ENCODE data around the gene SLC9A9. TPM values are rescaled to one million over a fixed set of nuclear protein-coding genes. Genes with fewer than 3 reads are reported as not detected.
A peak's percentile ranks its signal among the peaks of the same experiment; 100 is the strongest.
"Not testable (repeated sequence)": the region's sequence is repeated elsewhere in the genome, so short reads cannot be mapped to it uniquely, and the experiment has no call there.

SLC9A9 gene
- total RNA-seq, 1 experiment from 2014 or later = 0.20 TPM

DNA sequence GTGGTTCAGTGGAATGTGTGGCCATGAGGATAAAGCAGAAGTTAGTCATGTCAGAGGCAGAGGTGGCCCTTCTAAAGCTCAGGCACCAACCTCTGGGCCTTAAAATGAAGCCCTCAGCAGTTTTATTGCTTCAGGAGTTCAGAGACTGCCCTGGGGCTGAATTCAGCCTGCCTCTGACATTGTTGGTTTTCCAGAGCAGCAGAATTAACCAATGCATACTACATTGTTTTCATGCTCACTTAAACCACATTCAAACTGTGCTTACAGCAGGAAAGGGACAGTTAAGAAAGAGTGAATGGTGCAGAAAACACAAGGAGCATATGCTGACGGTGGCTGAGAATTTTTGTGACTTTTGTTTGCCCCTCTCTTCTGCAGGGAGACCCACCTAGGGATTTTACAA lies 408.5 kb downstream of the SLC9A9 start:
- DNase-seq = no peak
- Histone ChIP-seq H3K36me3 (no peaks in the 10 kb centered on the region), H3K9me3 (no peaks in the 10 kb centered on the region), H3K4me3 (no peak overlapping the region), H3K27me3 (no peaks in the 10 kb centered on the region)

DNA sequence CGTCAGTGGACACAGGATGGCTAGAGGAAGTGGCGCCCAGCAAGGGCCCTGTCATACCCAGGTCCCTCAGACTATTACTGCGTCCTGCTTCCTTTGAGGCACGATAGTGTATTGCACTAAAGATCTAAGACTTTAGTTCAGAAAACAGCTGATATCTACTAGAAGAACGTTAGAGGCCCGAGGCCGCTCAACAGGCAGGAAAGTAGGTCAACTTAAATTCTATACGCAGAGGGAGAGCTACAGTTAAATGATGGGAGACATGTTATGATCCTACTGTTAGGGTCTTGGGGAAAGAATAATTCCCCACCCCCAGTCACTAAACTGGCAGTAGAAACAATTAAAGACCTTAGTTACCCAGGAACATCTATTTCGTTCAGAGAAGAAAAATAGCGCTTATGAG lies 410.9 kb downstream of the SLC9A9 start:
- H3K9me3 ChIP-seq = no peaks in the 10 kb centered on the region
- H3K27me3 ChIP-seq = no peaks in the 10 kb centered on the region
- no peak for DNase-seq
- H3K4me3 ChIP-seq = no peak overlapping the region
- no peaks in the 10 kb centered on the region for H3K36me3 ChIP-seq

DNA sequence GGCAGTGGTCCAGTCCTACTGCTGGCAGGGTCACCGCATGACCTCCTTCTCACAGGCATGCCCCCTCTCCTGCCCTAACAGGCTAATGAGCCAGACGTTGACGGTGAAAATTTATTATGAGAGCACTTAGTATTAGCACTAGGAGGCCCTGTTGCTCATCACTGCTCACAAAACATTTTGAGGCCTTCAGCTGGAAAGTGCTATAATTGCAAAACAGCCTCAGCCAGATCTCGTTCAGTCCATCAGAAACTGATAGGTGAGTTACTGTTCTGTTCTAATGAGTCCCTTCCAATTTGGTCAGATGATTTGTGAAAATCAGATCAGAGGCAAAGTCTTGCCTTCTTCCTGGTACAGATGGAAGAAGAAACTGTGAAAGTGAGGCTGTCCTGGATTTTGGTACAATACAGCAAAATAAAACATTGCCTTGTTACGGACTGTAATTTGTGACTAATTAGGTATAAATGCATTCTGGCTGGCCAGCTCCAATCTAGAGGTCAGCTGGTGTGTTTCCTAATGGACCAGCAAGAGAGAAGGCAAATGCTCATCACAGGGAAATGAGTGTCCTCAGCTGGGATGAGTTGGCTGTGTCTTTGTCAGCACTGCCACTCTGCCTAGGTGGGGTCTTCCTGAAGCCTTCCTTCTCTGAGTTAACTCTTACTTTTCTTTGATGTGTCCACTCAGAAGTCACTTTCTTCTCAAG lies 411.9 kb downstream of the SLC9A9 start:
- no peak overlapping the region for H3K4me3 ChIP-seq
- no peaks in the 10 kb centered on the region for H3K27me3 ChIP-seq
- no peaks in the 10 kb centered on the region for H3K36me3 ChIP-seq
- no peak for DNase-seq
- H3K9me3 ChIP-seq = no peaks in the 10 kb centered on the region

- H3K36me3 ChIP-seq = no peaks in the 10 kb centered on the region
- no peaks in the 10 kb centered on the region for H3K9me3 ChIP-seq
- H3K4me3 ChIP-seq = no peak overlapping the region
- DNase-seq = no peak
- H3K27me3 ChIP-seq = no peaks in the 10 kb centered on the region
Measured at GRCh38 chr3:143433787-143434378, 414.4 kb downstream of the SLC9A9 start.

DNA sequence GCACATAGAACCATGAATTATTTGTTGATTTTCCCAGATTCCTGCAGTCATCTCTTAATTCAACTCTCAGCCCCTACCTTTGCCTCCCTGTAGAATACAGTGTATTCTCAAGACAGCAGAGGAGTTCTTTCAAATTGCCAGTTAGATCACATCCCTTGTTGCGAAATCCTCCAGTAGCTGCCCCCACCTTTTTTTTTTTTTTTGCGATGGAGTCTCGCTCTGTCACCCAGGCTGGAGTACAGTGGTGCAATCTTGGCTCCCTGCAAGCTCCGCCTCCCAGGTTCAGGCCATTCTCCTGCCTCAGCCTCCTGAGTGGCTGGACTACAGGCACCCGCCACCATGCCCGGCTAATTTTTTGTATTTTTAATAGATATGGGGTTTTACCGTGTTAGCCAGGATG lies 417.0 kb downstream of the SLC9A9 start:
- DNase-seq, H3K9me3 ChIP-seq, H3K4me3 ChIP-seq, H3K36me3 ChIP-seq, H3K27me3 ChIP-seq: not testable (repeated sequence)

DNA sequence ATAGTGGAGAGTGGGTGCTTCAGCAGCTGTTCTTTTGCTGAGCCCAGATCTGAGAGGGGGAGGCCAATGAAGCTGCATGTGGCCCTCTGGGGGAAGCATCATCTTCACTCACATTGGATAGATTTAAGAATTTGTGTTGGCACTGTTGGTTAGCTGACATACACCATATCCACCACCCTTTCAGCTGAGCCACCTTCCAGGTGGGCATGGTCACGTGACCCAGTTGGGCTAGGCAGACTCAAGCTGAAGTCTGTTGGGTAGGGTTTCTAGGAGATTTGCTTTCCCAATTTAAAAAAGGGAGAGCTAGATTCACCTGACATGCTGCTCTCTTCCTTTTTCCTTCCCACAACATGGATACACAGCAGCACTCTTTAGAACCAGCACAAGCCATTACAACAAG lies 417.7 kb downstream of the SLC9A9 start:
- H3K27me3 ChIP-seq = no peaks in the 10 kb centered on the region

GRCh38 chr3:143429628-143430514 lies 418.4 kb downstream of the SLC9A9 start:
- Histone ChIP-seq H3K9me3 (peaks cover 5% of the 10 kb centered on the region), H3K36me3 (no peaks in the 10 kb centered on the region), H3K4me3 (no peak overlapping the region), H3K27me3 (no peaks in the 10 kb centered on the region)
- peak; percentile 45 for DNase-seq

More for the DNA sequence above, 417.7 kb downstream of the SLC9A9 start:
- H3K36me3 ChIP-seq = no peaks in the 10 kb centered on the region
- DNase-seq = no peak
- no peak overlapping the region for H3K4me3 ChIP-seq
- peaks cover under 1% of the 10 kb centered on the region for H3K9me3 ChIP-seq

DNA sequence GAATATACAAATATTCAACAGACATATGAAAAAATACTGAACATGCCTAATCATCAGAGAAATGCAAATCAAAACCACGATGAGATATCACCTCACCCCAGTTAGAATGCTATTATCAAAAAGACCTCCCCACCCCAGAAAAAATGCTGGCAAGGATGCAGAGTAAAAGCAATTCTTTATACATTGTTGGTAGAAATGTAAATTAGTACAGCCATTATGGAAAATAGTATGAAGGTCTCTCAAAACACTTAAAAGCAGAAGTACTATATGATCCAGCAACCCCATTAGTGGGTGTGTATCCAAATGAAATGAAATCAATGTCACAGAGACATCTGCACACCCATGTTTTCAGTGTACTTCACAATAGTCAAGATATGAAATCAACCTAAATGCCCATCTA lies 420.0 kb downstream of the SLC9A9 start:
- no peak overlapping the region for H3K4me3 ChIP-seq
- H3K36me3 ChIP-seq = no peaks in the 10 kb centered on the region
- no peak for DNase-seq
- peaks cover 9% of the 10 kb centered on the region for H3K9me3 ChIP-seq
- H3K27me3 ChIP-seq = no peaks in the 10 kb centered on the region

DNA sequence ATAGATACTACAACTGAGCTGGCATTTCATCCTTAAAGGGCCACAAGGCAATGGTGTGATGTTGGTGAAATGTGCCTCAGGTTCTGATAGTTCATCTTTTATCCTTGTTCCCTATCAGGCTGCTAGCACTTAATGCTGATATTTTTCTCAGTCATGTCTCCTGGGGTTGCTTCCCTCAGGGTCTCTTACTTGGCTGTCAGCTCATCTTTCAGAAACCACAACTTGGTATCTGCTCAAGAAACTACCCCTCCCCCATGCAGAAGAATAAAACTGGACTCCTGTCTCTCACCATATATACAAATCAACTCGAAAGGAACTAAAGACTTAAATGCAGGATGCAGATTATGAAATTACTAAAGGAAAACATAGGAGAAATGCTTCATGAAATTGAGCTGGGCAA lies 420.6 kb downstream of the SLC9A9 start:
- no peaks in the 10 kb centered on the region for H3K27me3 ChIP-seq
- H3K4me3 ChIP-seq = no peak overlapping the region
- peaks cover 9% of the 10 kb centered on the region for H3K9me3 ChIP-seq
- no peak for DNase-seq
- no peaks in the 10 kb centered on the region for H3K36me3 ChIP-seq

DNA sequence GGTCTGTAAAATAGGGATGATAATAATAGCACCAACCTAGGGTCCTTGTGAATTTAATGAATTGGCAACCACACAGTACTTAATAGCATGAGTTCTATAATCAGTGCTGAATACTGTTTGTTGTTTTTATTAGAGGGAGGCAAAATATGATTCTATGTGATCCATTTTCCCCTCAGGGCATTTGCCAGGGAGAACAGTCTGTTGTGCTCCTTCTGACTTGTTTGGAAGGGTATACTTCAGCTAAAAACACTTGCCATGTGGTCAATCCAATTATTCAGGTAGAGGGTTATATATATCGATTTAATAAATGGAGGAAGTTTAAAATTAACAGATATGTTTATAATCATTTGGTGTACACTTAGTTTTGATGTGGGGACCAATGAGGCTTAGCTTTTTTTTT lies 423.4 kb downstream of the SLC9A9 start:
- no peaks in the 10 kb centered on the region for H3K36me3 ChIP-seq
- H3K9me3 ChIP-seq = peaks cover 9% of the 10 kb centered on the region
- no peaks in the 10 kb centered on the region for H3K27me3 ChIP-seq
- no peak for DNase-seq
- no peak overlapping the region for H3K4me3 ChIP-seq

DNA sequence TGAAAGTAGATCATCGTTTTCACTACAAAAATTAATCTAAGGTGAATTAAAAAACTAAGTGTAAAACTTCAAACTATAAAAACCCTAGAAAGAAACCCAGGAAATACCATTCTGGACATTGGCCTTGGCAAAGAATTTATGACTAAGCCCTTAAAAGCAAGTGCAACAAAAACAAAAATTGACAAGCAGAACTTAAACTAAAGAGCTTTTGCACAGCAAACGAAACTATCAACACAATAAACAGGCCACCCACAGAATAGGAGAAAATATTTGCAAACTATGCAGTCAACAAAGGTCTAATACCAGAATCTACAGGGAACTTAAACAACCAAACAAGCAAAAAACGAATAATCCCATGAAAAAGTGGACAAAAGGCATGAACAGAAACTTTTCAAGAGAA lies 426.7 kb downstream of the SLC9A9 start:
- H3K36me3 ChIP-seq = no peaks in the 10 kb centered on the region
- no peak for DNase-seq
- H3K4me3 ChIP-seq = no peak overlapping the region
- peaks cover 10% of the 10 kb centered on the region for H3K9me3 ChIP-seq
- H3K27me3 ChIP-seq = no peaks in the 10 kb centered on the region

- no peak for DNase-seq
- Histone ChIP-seq H3K27me3 (no peaks in the 10 kb centered on the region), H3K4me3 (no peak overlapping the region), H3K9me3 (peaks cover 4% of the 10 kb centered on the region; the same call in 1 of the 2 replicates), H3K36me3 (no peaks in the 10 kb centered on the region)
Measured at GRCh38 chr3:143419611-143420010, 428.7 kb downstream of the SLC9A9 start.

- no peaks in the 10 kb centered on the region for H3K36me3 ChIP-seq
- H3K4me3 ChIP-seq = no peak overlapping the region
- DNase-seq = no peak
- no peaks in the 10 kb centered on the region for H3K27me3 ChIP-seq
- H3K9me3 ChIP-seq = peaks cover 2% of the 10 kb centered on the region; the same call in 1 of the 2 replicates
Measured at GRCh38 chr3:143418391-143418790, 429.9 kb downstream of the SLC9A9 start.

DNA sequence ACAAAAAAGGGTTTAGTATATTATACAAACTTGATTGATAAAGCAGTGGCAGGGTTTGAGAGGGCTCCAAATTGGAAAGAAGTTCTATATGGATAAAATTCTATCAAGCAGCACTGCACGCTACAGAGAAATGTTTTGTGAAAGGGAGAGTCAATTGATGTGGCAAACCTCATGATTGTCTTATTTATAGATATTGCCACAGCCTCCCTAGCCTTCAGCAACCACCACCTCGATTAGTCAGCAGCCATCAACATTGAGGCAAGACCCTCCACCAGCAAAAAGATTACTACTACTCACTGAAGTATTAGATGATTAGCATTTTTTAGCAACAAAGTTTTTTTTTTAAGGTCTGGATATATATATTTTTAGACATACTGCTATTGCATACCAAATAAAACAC lies 432.0 kb downstream of the SLC9A9 start:
- Histone ChIP-seq H3K9me3 (peaks cover 2% of the 10 kb centered on the region; the same call in 1 of the 2 replicates), H3K4me3 (no peak overlapping the region), H3K27me3 (no peaks in the 10 kb centered on the region), H3K36me3 (no peaks in the 10 kb centered on the region)
- DNase-seq = no peak

DNA sequence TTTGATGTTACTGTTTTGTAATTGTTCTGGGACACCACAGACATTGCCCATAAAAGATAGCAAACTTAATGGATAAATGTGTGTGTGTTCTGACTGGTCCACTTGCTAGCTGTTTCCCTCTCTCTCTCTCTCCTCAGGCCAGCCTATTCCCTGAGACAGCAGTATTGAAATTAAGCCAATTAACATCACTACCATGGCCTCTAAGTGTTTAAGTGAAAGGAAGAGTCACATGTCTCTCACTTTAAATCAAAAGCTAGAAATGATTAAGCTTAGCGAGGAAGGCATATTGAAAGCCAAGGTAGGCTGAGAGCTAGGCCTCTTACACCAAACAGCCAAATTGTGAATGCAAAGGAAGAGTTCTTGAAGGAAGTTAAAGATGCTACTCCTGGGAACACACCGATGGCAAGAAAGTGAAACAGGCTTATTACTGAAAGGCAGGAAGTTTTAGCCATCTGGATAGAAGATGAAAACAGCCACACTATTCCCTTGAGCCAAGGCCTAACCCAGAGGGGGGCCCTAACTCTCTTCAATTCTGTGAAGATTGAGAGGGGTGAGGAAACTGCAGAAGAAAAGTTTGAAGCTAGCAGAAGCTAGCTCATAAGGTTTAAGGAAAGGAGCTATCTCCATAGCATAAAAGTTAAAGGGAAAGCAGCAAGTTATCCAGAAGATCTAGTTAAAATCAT lies 433.6 kb downstream of the SLC9A9 start:
- no peak overlapping the region for H3K4me3 ChIP-seq
- DNase-seq = no peak
- H3K27me3 ChIP-seq = no peaks in the 10 kb centered on the region
- H3K36me3 ChIP-seq = no peaks in the 10 kb centered on the region
- H3K9me3 ChIP-seq = peaks cover 2% of the 10 kb centered on the region; the same call in 1 of the 2 replicates

DNA sequence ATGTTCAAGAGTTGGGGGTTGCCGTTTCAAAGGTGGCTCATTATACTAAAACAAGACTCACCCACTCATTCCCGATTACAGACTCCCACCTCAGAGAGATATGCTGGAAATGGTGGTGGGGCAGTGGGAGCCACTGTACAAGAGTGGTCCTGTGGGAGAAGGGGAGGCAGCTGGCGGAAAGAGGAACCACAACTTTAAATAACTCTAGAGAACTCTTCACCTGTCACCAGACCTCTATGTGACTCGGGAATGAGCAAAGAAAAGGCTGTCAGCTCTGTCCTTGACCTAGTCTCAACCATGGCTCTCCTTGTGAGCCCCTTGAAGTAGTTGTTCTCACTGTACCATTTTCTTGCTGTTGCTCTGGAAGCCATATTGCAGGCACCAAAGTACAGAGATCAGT lies 434.9 kb downstream of the SLC9A9 start:
- Histone ChIP-seq H3K4me3 (no peak overlapping the region), H3K27me3 (no peaks in the 10 kb centered on the region), H3K9me3 (peaks cover 2% of the 10 kb centered on the region; the same call in 1 of the 2 replicates), H3K36me3 (no peaks in the 10 kb centered on the region)
- DNase-seq = no peak

DNA sequence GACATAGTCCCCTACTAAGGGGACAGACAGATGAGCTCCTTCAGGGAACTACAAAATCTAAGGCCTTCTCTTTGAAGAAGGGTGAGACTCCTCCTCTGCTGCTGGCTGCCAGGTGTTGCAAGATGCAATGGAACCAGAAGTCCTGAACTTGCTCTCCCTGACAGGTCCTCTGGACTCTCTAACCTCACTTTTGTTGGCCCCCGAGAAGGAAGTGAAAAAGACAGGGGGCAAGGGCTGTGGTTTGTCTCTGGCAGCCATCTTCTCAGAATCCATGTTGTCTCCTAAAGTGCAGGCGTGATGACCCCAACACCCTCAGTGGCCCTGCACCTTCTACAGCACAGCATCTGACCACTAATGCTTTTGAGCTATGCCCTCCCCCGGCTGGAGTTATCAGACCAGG lies 436.2 kb downstream of the SLC9A9 start:
- H3K27me3 ChIP-seq = no peaks in the 10 kb centered on the region
- no peak for DNase-seq
- H3K9me3 ChIP-seq = peaks cover 2% of the 10 kb centered on the region; the same call in 1 of the 2 replicates
- no peak overlapping the region for H3K4me3 ChIP-seq
- H3K36me3 ChIP-seq = no peaks in the 10 kb centered on the region

Data from MG63 (cell line).